Measurements from ENCODE around the gene HIVEP3.
"Not testable (repeated sequence)": the region's sequence is repeated elsewhere in the genome, so short reads cannot be mapped to it uniquely, and the experiment has no call there.

HIVEP3 gene

GRCh38 chr1:41704196-41704595 is 214.5 kb downstream of the HIVEP3 start:
- no peak for DNase-seq

GRCh38 chr1:41702771-41703170 is 216.0 kb downstream of the HIVEP3 start:
- DNase-seq = no peak

DNA sequence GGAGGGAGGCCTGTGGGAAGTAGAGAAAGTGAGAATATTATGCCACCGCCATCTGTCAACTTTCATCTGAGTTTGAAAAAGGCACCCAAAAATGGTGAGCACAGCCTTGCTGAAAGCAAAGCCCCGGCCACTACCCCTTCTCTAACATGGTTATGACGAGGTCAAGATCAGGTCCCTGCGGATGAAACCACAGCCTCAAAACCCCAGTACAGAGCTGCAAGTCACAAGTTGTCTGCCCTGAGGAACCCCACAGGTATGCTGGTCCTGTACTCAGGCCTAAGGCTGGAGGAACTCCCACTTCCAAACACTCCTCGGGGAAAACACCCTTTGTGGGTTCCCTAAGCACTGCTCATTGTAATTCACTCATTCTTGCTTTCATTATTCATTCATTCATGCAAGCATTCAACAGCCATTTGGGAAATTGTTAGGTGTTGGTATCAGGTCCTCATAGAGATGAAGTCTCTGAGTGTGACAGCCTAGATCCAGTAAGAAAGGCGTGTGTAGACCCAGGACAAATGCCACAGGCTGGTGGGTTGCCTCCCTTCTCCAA is 217.7 kb downstream of the HIVEP3 start:
- DNase-seq = no peak

DNA sequence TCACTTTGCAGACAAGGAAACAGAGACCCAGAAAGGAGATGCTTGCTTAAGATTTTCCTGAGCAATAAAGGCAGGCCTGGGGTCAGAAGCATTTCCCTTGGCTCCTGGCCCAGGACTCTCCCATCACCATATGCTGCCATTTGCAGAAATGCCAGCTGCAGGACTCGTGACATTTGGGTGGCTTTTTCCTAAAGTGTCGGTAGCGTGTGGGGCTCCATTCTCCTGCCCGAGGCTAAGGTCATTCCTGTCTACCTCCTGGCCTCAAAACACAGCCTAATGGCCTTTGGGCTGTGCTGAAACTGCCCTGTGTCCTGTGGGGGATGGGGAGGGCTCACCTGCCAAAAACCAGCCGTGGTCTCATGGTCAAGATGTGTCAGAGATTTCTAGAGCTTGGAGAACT is 218.1 kb downstream of the HIVEP3 start:
- DNase-seq = no peak

- no peak for DNase-seq
Measured at GRCh38 chr1:41699861-41700248, 218.9 kb downstream of the HIVEP3 start.

DNA sequence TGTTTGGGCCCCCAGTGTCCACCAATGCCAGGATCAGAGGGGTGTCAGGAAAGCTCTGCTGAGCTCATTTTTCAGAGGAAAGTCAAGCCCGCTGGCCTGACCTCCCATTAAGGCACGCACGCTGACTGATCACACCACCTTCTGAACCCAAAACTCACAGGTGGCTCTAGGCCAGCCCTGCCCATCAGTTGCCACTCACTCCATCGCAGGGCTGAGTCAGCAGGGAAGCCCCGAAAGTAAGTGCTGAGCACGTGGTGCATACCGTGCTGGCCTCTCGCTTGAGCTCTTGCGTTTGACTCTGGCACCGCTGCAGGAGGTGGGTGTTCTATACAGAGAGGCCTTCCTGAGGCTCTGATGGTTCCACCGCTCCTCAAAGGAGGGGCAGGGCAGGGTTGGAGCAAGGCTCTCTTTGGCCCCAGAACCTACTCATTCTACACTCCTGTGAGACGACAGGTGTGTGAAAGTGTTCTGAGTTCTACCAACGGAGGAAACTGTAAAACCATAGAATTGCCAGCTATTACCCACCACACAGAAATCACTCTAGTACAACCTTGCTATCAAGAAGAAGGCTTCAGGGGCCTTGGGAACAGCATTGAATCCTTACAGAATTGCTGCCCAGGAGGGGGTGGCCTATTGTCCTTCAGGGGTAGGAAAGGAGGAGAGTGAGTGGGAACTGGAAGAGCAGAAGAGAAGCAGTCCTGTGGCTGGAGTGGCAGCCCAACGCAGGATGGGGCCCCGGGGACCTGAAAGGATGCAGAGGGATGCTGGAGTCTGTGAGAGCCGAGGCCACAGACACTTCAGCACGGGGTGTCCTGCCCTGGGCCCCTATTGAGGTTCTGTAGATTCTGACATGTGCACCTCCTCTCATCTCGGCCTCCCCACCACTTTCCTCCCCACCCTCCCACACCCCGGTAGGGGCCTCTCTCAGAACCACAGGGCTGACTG is 219.5 kb downstream of the HIVEP3 start:
- peak; percentile 31 to 34 for DNase-seq

- no peak for DNase-seq
Measured at GRCh38 chr1:41696381-41696780, 222.3 kb downstream of the HIVEP3 start.

GRCh38 chr1:41695118-41695745 is 223.5 kb downstream of the HIVEP3 start:
- no peak for DNase-seq

- DNase-seq = not testable (repeated sequence)
Measured at GRCh38 chr1:41691966-41692365, 226.8 kb downstream of the HIVEP3 start.

DNA sequence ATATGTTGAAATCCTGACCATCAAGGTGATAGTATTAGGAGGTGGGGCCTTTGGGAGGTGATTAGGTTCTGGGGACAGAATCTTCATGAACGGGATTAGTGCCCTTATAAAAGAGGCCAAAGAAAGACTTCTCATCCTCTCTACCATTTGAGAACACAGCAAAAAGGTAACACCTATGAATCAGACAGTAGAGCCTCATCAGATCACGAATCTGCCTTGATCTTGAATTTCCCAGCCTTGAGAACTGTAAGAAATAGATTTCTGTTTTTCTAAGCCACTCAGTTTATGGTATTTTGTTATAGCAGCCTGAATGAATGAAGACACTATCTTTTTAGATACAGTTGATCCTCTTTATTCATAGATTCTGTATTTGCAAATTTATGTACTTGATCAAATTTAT is 227.3 kb downstream of the HIVEP3 start:
- DNase-seq = no peak

DNA sequence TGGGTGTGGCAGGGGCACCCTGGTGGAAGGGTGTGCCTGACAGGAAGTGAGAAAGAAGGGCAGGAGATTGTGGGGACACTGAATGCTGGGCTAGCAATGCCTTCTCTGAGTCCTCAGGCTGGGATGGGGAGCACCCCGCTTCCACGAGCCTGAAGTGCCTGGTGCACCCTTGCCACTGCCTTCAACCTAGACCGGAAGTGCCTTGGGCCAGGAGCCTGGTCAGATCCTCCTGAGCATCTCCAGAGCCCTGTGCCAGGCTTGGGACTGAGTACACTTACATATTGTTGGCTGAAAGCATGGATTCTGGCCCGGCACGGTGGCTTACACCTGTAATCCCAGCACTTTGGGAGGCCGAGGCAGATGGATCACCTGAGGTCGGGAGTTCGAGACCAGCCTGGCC is 228.4 kb downstream of the HIVEP3 start:
- no peak for DNase-seq

DNA sequence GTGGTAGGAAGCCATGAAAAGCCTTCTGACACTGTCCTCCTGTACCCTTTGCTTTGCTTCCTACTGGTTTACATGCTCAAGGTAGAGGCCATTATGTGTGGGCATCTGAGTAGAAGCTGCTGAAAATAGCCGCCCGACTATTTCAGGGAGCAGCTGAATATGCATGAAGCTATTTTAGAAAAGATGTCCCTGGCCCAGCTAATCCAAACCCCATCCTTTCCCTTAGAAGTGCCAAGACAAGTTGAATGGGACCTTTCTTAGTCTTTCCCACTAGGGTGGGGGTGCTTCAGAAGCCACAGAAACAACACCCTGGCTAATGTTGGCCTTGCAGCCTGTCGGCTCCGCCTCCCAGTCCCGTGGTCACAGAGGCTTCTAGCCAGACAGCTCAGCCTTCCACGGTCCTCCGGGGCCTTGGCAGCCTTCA is 229.2 kb downstream of the HIVEP3 start:
- DNase-seq = no peak

GRCh38 chr1:41689139-41689538 is 229.6 kb downstream of the HIVEP3 start:
- no peak for DNase-seq

GRCh38 chr1:41687007-41687406 is 231.7 kb downstream of the HIVEP3 start:
- DNase-seq = no peak

DNA sequence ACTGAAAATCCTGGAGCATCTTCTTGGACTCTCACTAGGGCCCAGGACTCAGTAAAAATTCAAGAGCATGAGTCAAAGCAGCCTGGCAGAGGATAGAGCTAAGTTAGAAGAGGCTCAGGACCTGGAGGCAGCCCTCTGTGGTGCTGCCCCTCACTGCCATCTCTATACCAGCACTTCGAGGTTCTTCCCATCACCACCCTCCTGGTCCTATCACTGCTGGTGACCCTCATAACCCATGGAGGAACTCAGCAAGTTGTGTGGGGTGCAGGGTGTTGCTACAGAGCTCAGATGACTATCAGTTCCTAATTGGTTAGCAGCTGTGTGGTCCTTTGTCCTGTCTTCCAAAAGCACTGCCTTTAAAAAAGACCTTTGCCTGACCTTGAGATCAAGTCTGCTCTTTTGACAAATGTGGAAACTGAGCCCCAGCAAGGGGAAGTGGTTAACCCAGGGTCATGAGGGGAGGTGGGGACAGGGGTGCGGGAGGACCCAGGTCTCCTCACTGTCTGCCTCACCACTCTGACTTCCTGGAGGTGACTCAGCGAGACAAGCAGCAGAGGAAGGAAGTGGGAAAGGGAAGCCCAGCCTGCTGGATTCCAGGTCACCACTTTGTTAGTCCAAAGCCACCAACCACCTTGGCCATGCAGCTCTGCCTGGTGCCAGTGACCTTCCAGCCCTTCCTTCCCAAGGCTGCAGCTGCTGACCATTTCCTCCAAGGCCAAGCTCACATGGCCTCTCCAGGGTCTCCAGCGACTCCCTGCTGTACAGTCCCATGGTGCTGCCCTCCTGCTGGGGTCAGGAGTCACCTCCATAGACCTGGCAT is 234.8 kb downstream of the HIVEP3 start:
- peak; percentile 41 to 47 for DNase-seq

DNA sequence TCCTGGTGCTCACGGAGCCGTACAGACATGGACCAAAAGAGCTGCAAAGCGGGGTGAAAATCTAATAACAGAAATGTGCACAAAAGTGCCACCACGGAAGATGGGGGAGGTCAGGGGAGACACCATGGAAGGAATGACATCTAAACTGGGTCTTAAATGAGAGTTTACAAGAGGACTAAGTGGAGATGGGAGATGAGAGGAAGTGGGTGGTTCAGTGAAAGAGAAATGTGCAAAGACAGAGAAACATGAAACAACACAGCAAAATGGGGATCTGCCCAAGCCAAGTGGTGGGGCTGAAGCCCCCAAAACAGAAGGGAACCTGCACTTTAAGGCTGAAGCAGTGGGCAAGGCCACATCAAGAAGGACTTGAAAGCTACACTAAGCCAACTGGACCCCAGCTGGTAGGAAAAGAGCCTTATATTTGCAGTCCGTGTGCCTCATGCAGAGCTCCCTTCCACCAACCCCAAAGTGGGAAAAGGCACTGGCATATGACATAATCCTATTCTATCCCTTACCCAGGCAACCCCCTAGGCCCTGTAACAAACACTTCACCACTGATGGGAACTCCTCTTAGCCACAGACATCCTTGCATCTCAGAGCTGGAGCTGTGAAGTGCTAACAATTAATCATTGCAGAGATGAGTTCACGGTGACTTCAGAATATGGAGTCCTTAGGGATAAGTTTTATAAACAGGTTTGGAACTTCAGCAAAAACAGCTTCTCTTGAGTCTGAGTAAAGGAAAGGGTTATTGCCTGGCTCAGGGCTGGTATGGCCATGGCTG is 235.7 kb downstream of the HIVEP3 start:
- DNase-seq = no peak

GRCh38 chr1:41682149-41682548 is 236.6 kb downstream of the HIVEP3 start:
- DNase-seq = no peak

- no peak for DNase-seq
Measured at GRCh38 chr1:41681331-41682098, 237.2 kb downstream of the HIVEP3 start.

- DNase-seq = no peak
Measured at GRCh38 chr1:41679994-41680393, 238.7 kb downstream of the HIVEP3 start.

GRCh38 chr1:41679531-41679930 is 239.2 kb downstream of the HIVEP3 start:
- no peak for DNase-seq

GRCh38 chr1:41678111-41678878 is 240.4 kb downstream of the HIVEP3 start:
- no peak for DNase-seq

All from activated CD4-positive, alpha-beta T cell treated with anti-CD3 and anti-CD28 coated beads, Interleukin-2, amount 50 U/mL, for 48 hours (primary cell).